Gastrocnemius medialis (tissue), 4 donors: ENCODE measurements around the gene IL6ST.

Source experiments
- POLR2A ChIP-seq, 2 donors: fragments of 450-650 bp; IDR thresholded peaks; one replicate each; pipeline ENCODE4 v1.6.1; 2017; ENCODE audit warnings: antibody characterized with exemption in 2 of 2, mild to moderate bottlenecking in 2 of 2, moderate library complexity in 2 of 2
- TF ChIP-seq, protein P1 (sequence below), 5 experiments: fragments of 450-650 bp in 3 of 5; fragments of 200-600 bp in 2 of 5; sonication (generic) in 2 of 5; IDR thresholded peaks in 4 of 5; conservative IDR thresholded peaks in 1 of 5; 1 replicate in 4 of 5; 2 replicates in 1 of 5; pipeline ENCODE4 v1.5.1; 2016 to 2019; ENCODE audit warnings: antibody characterized with exemption in 5 of 5, mild to moderate bottlenecking in 3 of 5, moderate library complexity in 3 of 5

DNA sequence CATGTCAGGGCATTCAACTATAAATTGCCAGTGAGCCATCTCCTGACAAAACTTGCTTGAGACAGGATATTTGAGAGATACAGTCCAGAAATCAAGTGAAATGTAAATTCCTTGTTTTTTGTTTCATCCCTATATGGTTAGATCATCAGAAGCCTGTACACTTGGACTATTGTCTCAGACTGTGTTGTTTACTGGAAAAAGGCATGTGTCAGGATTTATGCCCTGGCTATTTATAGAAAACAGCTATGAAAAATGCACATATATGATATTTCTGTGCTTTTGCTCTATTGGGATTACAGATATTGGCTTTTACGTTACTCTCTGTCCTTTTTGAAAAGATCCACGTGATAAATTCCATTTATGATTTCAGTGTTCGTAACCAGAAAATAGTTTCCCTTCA is 99.4 kb downstream of the IL6ST start:
- no peak for TF ChIP-seq POLR2A (IDR thresholded peaks at IDR 0.05)
- TF ChIP-seq, protein P1, sequence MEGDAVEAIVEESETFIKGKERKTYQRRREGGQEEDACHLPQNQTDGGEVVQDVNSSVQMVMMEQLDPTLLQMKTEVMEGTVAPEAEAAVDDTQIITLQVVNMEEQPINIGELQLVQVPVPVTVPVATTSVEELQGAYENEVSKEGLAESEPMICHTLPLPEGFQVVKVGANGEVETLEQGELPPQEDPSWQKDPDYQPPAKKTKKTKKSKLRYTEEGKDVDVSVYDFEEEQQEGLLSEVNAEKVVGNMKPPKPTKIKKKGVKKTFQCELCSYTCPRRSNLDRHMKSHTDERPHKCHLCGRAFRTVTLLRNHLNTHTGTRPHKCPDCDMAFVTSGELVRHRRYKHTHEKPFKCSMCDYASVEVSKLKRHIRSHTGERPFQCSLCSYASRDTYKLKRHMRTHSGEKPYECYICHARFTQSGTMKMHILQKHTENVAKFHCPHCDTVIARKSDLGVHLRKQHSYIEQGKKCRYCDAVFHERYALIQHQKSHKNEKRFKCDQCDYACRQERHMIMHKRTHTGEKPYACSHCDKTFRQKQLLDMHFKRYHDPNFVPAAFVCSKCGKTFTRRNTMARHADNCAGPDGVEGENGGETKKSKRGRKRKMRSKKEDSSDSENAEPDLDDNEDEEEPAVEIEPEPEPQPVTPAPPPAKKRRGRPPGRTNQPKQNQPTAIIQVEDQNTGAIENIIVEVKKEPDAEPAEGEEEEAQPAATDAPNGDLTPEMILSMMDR (IDR thresholded peaks at IDR 0.05 in 4 of 5, conservative IDR thresholded peaks at IDR 0.05 in 1 of 5), result no peak
